ENCODE measurements around the gene KAT6B. TPM values are rescaled to one million over a fixed set of nuclear protein-coding genes. Genes with fewer than 3 reads are reported as not detected.

The KAT6B gene
- total RNA-seq, 4 donors from 2014 or later = 45.4 to 94.9 (median 62.9) TPM

GRCh38 chr10:75061709-75062505 is 235.5 kb downstream of the KAT6B start:
- Histone ChIP-seq H3K4me3 (no peak overlapping the region), H3K36me3 (no peaks in the 10 kb centered on the region), H3K4me1 (no peaks in the 10 kb centered on the region), H3K27ac (no peak overlapping the region), H3K9me3 (no peaks in the 10 kb centered on the region), H3K27me3 (no peaks in the 10 kb centered on the region)
- DNase-seq = no peak
- no peak for TF ChIP-seq POLR2A (IDR thresholded peaks at IDR 0.05)
- TF ChIP-seq CTCF (IDR thresholded peaks at IDR 0.05) = no peak

- Histone ChIP-seq H3K4me1 (no peaks in the 10 kb centered on the region), H3K4me3 (no peak overlapping the region), H3K27ac (no peak overlapping the region), H3K36me3 (no peaks in the 10 kb centered on the region), H3K9me3 (no peaks in the 10 kb centered on the region), H3K27me3 (no peaks in the 10 kb centered on the region)
- DNase-seq = no peak
- no peak for TF ChIP-seq CTCF (IDR thresholded peaks at IDR 0.05)
These were observed 236.3 kb downstream of the KAT6B start for GRCh38 chr10:75062506-75063299.

DNA sequence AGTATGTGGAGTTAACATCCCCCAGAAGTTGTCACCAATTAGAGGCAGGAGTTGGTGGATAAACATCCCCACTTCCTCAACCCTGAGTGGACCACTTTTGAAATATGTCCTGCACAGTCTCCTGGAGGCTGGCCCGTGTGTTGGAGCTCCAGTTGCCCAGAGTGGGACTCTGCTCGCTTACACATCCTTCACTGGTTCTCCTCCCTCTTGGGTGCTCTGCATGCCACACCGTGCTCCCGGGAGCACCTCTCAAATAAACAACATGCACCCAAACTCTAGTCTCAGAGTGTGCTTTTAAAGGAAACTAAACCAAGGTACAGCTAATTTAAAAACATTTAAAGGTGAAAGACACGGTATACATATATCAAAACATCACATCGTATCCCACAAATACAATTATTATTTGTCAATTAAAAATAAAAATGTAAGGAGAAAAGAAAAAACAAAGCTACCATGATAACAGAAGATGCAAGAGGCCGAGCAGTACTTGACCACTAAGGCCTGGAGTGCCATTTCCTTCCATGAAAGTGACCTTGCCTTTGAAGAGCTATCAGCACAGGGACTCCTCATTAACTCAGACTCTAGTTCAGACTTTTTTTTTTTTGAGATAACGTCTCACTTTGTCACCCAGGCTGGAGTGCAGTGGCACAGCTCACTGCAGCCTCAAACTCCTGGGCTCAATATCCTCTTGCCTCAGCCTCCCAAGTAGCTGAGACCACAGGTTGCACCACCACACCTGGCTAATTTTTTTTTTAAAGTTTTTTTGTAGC is 237.2 kb downstream of the KAT6B start:
- TF ChIP-seq CTCF (IDR thresholded peaks at IDR 0.05) = no peak
- no peak for TF ChIP-seq POLR2A (IDR thresholded peaks at IDR 0.05)
- Histone ChIP-seq H3K4me1 (no peaks in the 10 kb centered on the region), H3K27ac (no peak overlapping the region), H3K9me3 (no peaks in the 10 kb centered on the region), H3K36me3 (no peaks in the 10 kb centered on the region), H3K4me3 (no peak overlapping the region), H3K27me3 (no peaks in the 10 kb centered on the region)
- DNase-seq = no peak

GRCh38 chr10:75065076-75065475 is 238.7 kb downstream of the KAT6B start:
- no peak for TF ChIP-seq POLR2A (IDR thresholded peaks at IDR 0.05)
- TF ChIP-seq CTCF (IDR thresholded peaks at IDR 0.05) = no peak

GRCh38 chr10:75066271-75066670 is 239.9 kb downstream of the KAT6B start:
- Histone ChIP-seq H3K9me3 (no peaks in the 10 kb centered on the region), H3K4me3 (no peak overlapping the region), H3K4me1 (no peaks in the 10 kb centered on the region), H3K36me3 (no peaks in the 10 kb centered on the region), H3K27ac (no peak overlapping the region), H3K27me3 (no peaks in the 10 kb centered on the region)
- no peak for DNase-seq
- TF ChIP-seq CTCF (IDR thresholded peaks at IDR 0.05) (no peak), POLR2A (IDR thresholded peaks at IDR 0.05) (no peak)

More at GRCh38 chr10:75065076-75065475, 238.7 kb downstream of the KAT6B start:
- H3K27me3 ChIP-seq = no peaks in the 10 kb centered on the region
- DNase-seq = no peak
- no peaks in the 10 kb centered on the region for H3K9me3 ChIP-seq
- no peak overlapping the region for H3K27ac ChIP-seq
- no peaks in the 10 kb centered on the region for H3K36me3 ChIP-seq
- H3K4me3 ChIP-seq = no peak overlapping the region
- no peaks in the 10 kb centered on the region for H3K4me1 ChIP-seq
